ENCODE data around the gene SNRNP35. TPM values are rescaled to one million over a fixed set of nuclear protein-coding genes. Genes with fewer than 3 reads are reported as not detected.
"Not testable (repeated sequence)": the region's sequence is repeated elsewhere in the genome, so short reads cannot be mapped to it uniquely, and the experiment has no call there.

The SNRNP35 gene
- total and polyA plus RNA-seq, 2 of the 8 experiments (the other 6 are each of a cell fraction or from before 2014, with no cell fraction given), result 8.0 to 16.9 TPM

DNA sequence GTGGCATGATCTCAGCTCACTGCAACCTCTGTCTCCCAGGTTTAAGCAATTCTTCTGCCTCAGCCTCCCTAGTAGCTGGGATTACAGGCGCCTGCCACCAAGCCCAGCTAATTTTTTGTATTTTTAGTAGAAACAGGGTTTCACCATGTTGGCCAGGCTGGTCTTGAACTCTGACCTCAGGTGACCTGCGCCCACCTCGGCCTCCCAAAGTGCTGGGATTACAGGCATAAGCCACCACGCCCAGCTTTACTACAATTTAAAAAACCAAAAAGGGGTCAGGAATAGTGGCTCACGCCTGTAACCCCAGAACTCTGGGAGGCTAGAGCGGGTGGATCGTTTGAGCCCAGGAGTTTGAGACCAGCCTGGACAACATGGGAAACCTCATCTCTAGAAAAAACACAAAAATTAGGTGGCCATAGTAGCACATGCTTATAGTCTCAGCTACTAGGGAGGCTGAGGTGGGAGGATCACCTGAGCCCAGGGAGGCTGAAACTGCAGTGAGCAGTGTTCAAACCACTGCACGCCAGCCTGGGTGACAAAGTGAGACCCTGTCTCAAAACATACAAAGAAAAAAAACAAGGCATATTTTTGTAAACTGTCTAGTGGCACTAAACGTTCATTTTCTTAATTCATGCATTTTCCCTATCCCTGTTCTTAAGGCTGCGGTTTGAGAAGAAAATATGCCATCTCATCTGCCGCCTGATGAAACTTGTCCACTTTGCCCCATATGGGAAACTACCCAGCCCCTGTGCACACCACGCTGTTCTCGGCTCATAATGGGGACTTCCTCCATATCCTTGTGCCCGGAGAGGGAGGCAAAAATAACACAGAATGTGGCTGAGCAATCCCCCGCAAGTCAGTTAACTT is 25.8 kb upstream of the SNRNP35 start:
- CTCF ChIA-PET (ENCODE audit: partially characterized antibody), result interaction anchor here (0.6 to 1.7 kb wide), 2 partner anchors 11 to 19 kb away, joined by 4 read pairs; no protein-coding TSS in a partner anchor
- H3K4me2 ChIP-seq (ENCODE audit: insufficient read depth in 1 of 2, low read depth in 2 of 2, low read length in 2 of 2); DNase-seq (ENCODE audit: low read depth in 1 of 2, low spot score in 2 of 2); H3K4me1 ChIP-seq (replicated peaks in 1 of 4; ENCODE audit: control insufficient read depth in 3 of 4, insufficient read depth in 4 of 4, low read length in 3 of 4); H2BK15ac ChIP-seq (ENCODE audit: low read length); H2AK5ac ChIP-seq (ENCODE audit: low read depth, low read length); H3K4ac ChIP-seq (replicated peaks; ENCODE audit: insufficient read length, low read depth, low read length); H3K36me3 ChIP-seq (ENCODE audit: control insufficient read depth in 2 of 4, insufficient read depth in 4 of 4, low read length in 3 of 4); H3K9me3 ChIP-seq (ENCODE audit: insufficient read depth in 2 of 2, low read depth in 1 of 2, low read length in 1 of 2); H3K79me2 ChIP-seq (ENCODE audit: control insufficient read depth in 1 of 2, insufficient read depth in 2 of 2, low read length in 2 of 2); H3K23ac ChIP-seq (ENCODE audit: insufficient read length); H2BK12ac ChIP-seq (ENCODE audit: low read depth, low read length); H3K27ac ChIP-seq (ENCODE audit: low read depth, low read length); H4K5ac ChIP-seq (ENCODE audit: insufficient read length, low read depth, low read length); H4K91ac ChIP-seq (replicated peaks; ENCODE audit: insufficient read length, low read length); H2AFZ ChIP-seq (ENCODE audit: low read length); H3K18ac ChIP-seq (ENCODE audit: extremely low read depth, low read length); H2BK5ac ChIP-seq (ENCODE audit: low read depth, low read length); H3K4me3 ChIP-seq (ENCODE audit: extremely low read depth in 1 of 4, insufficient read depth in 2 of 4, low read depth in 3 of 4, low read length in 4 of 4); H2BK20ac ChIP-seq (ENCODE audit: low read length); H3K79me1 ChIP-seq (ENCODE audit: low read depth, low read length); H3K56ac ChIP-seq (replicated peaks; ENCODE audit: insufficient read length, low read depth, low read length); H4K8ac ChIP-seq (ENCODE audit: extremely low read depth, insufficient read depth, low read length); POLR2A ChIA-PET (ENCODE audit: partially characterized antibody); H3K9ac ChIP-seq (replicated peaks in 1 of 4; ENCODE audit: extremely low read depth in 1 of 4, low read depth in 3 of 4, low read length in 3 of 4); H3K14ac ChIP-seq (ENCODE audit: insufficient read length); H2BK120ac ChIP-seq (replicated peaks; ENCODE audit: low read depth, low read length); H4K20me1 ChIP-seq (replicated peaks in 1 of 2; ENCODE audit: control insufficient read depth in 1 of 2, insufficient read depth in 2 of 2, low read length in 2 of 2); FAIRE-seq; H3K23me2 ChIP-seq (ENCODE audit: low read depth, low read length): not testable (repeated sequence)
- peaks cover 0 to 16% (median 11%) of the 10 kb centered on the region in 4 experiments; a peak in 5 of 7 replicates for H3K27me3 ChIP-seq (replicated peaks in 1 of 4; ENCODE audit: control insufficient read depth in 3 of 4, extremely low read depth in 1 of 4, insufficient read depth in 3 of 4, low read length in 3 of 4)
- WGBS, 2 experiments (ENCODE audit: extremely low coverage in 1 of 2, insufficient coverage in 1 of 2, insufficient read length in 1 of 2, insufficient replicate concordance in 2 of 2, low coverage in 1 of 2, low lambda C conversion rate in 2 of 2, missing lambda C conversion rate in 1 of 2), result 83% methylated on average over 15 of the region's 15 CpGs; no CpG with 5 or more reads in 1 of the 2 experiments

All from H1 (cell line).